Duodenal mucosa (tissue), 2 donors: ENCODE measurements around the gene GADL1.

Source experiments
- H3K27ac ChIP-seq: one replicate; pipeline ENCODE4 v1.7.0; 2013; ENCODE audit warnings: low read depth, low read length
- H3K27me3 ChIP-seq, 2 donors: one replicate each; pipeline ENCODE4 v1.7.0; 2013; ENCODE audit warnings: low read length in 2 of 2, control low read depth in 1 of 2; ENCODE audit not compliant: insufficient read depth in 2 of 2, control insufficient read depth in 1 of 2
- H3K36me3 ChIP-seq, 2 donors: one replicate each; pipeline ENCODE4 v1.7.0; 2013; ENCODE audit warnings: low read length in 2 of 2, control low read depth in 1 of 2; ENCODE audit not compliant: insufficient read depth in 2 of 2, control insufficient read depth in 1 of 2
- H3K4me1 ChIP-seq, 2 donors: one replicate each; pipeline ENCODE4 v1.7.0; 2013; ENCODE audit warnings: low read length in 2 of 2, control low read depth in 1 of 2; ENCODE audit not compliant: insufficient read depth in 2 of 2, control insufficient read depth in 1 of 2
- H3K4me3 ChIP-seq, 2 donors: one replicate each; pipeline ENCODE4 v1.7.0; 2013; ENCODE audit warnings: low read length in 2 of 2, low read depth in 1 of 2
- H3K9ac ChIP-seq, 2 donors: one replicate each; pipeline ENCODE4 v1.7.0; 2013; ENCODE audit warnings: low read length in 2 of 2, low read depth in 1 of 2
- H3K9me3 ChIP-seq, 2 donors: one replicate each; pipeline ENCODE4 v1.7.0; 2013; ENCODE audit warnings: low read length in 2 of 2, control low read depth in 1 of 2; ENCODE audit not compliant: control insufficient read depth in 1 of 2

GADL1 gene

DNA sequence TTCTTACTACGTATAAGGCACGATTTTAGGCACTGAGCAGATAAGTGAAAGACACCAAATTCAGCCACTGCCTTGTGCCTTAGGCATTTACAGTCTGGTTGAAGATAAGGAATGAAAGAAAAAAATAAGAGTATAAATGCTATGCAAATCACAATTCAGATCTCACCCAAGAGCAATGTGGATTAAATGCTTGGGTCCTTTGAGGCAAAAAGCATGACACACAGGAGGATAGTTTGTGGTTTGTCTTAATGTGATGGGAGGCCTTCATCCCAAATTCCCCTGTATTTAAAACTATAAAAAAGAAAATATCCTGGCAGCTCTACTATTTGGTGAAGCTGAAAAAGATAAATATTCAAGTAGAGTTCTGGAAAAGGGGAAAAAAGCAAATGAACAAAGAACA, 208.3 kb downstream of the GADL1 start:
- no peaks in the 10 kb centered on the region for H3K27me3 ChIP-seq
- H3K36me3 ChIP-seq: peaks cover 8 to 20% of the 10 kb centered on the region in 2 donors
- H3K4me3 ChIP-seq: no peak overlapping the region
- H3K27ac ChIP-seq: no peak overlapping the region
- no peak overlapping the region for H3K9ac ChIP-seq
- peaks cover 33 to 61% of the 10 kb centered on the region in 2 donors for H3K4me1 ChIP-seq
- H3K9me3 ChIP-seq: no peaks in the 10 kb centered on the region

DNA sequence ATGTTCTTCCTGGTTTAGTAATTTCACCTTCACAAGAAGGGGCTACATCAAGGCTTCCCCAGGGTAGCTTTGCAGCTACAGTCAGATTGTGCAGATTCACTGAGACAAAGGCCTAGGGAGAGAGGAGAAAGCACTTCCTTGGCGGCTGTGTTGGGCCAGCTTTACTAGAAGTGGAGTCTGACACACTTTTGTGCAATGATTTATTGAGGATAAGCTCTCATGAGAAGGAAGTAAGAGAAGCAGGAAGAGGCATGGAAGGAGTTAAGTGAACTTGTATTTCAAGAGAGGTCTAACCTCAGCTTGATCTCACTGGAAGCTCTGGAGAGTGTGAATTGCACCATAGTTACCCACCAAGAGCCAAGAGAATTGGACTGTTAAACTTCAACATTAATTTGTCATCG, 209.2 kb downstream of the GADL1 start:
- no peak overlapping the region for H3K27ac ChIP-seq
- H3K9ac ChIP-seq: no peak overlapping the region
- H3K4me1 ChIP-seq: peaks cover 29 to 59% of the 10 kb centered on the region in 2 donors
- H3K36me3 ChIP-seq: peaks cover 1 to 12% of the 10 kb centered on the region in 2 donors
- no peak overlapping the region for H3K4me3 ChIP-seq
- no peaks in the 10 kb centered on the region for H3K27me3 ChIP-seq
- H3K9me3 ChIP-seq: no peaks in the 10 kb centered on the region

DNA sequence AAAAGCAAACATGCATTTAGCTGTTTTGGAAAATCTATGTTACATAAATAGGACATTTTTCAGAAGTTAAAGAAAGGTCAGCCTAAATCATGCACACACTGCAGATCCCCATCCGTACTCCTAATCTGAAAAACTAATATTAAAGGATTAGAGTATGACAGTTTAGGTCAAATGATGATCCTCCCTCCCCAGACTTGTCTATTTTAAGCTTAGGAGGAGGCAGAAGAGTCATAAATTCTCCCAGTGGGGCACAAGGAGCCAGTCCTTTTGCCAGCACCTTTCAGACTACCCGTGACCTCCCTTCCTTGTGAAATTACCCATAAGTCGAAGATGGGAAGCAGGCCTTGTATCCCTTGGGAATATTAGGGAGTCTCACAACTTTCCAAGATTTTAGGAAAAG, 210.1 kb downstream of the GADL1 start:
- Histone ChIP-seq H3K27me3 (no peaks in the 10 kb centered on the region), H3K36me3 (peaks cover 2 to 10% of the 10 kb centered on the region in 2 donors), H3K4me1 (peaks cover 20 to 50% of the 10 kb centered on the region in 2 donors), H3K9me3 (no peaks in the 10 kb centered on the region), H3K4me3 (no peak overlapping the region), H3K27ac (no peak overlapping the region), H3K9ac (no peak overlapping the region)

DNA sequence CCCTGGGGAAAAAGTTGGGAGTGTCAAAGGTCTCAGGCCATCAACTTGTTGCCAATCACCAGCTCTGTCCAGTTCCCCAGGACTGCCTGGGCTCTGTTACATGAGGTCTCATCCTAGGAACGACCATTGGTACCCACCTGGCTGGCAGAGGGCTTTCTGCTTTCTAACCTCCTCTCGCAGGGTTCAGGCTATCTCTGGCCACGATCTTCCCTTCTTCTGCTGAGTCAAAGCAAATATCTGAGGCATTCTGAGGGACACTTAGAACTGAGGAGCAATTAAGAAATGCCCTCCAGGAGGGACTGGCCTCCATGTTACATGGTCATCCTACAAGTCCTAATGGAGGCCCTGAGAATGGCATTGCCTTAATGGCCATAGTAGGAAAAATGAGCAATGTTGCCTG, 210.7 kb downstream of the GADL1 start:
- Histone ChIP-seq H3K9me3 (no peaks in the 10 kb centered on the region), H3K27ac (no peak overlapping the region), H3K36me3 (peaks cover 8 to 16% of the 10 kb centered on the region in 2 donors), H3K4me1 (peaks cover 14 to 44% of the 10 kb centered on the region in 2 donors), H3K9ac (no peak overlapping the region), H3K4me3 (no peak overlapping the region), H3K27me3 (no peaks in the 10 kb centered on the region)

DNA sequence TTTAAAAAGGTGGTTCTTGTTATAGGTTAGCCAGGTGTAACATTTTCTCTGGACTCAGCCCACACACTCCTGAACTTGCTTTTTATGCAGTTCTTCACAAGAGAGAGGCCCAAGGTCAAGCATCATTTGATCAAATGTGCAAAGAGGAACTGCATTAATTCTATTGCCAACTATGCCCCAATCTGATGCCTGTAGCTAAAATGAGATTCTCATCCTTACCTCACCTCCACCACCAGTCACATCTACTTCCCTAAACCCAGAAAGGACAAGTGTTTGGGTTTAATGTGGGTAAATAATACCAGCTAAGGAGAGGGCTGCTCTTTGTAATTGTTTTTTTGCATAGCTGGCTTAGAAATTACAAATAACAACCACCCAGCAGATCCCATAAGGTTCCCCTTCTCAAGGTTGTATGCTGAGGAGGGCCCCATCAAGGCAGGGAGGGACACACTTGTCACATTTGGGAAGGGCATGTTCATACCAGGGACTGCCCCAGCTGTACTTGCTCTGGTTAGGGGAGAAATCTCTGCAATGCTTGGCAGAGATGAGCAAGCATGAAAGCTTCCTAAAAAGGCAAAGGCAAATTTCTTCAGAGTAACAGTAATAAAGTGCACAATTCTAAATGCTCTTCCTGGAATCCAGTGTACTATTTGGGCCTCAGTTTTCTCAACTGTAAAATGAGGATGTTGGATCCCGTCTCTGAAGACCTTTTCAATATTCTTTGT, 211.9 kb downstream of the GADL1 start:
- Histone ChIP-seq H3K4me1 (peaks cover 5 to 35% of the 10 kb centered on the region in 2 donors), H3K36me3 (peaks cover 8 to 18% of the 10 kb centered on the region in 2 donors), H3K27ac (no peak overlapping the region), H3K9me3 (no peaks in the 10 kb centered on the region), H3K4me3 (no peak overlapping the region), H3K27me3 (no peaks in the 10 kb centered on the region), H3K9ac (no peak overlapping the region)

DNA sequence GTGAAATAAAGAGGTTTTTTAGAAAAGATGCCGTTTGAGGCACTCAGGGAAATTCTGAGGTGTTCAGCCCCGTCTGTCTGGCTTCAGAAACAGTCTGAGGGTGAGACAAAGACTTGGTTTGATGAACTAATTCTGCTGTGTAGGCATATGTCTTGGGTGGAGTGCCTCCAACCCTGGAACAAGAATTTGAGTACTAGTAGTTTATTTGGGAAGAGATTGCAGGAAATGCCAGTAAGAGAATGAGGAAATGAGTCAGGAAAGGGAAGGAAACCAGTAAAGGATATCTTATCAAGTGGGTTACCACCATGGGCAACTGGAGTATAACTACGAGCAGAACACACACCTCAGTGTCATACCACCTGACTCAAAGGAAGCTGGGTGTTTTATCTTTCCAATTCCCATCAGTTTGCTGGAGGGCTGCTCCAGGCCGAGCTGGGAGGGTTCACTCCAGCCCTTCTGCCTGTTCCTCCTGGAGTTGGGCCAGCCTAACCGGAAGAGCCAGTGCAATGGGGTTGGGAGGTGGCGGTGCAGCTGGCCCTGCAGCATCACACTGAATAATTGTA, 212.7 kb downstream of the GADL1 start:
- H3K36me3 ChIP-seq: peaks cover 11 to 25% of the 10 kb centered on the region in 2 donors
- no peak overlapping the region for H3K27ac ChIP-seq
- H3K9me3 ChIP-seq: no peaks in the 10 kb centered on the region
- H3K9ac ChIP-seq: no peak overlapping the region
- no peak overlapping the region for H3K4me3 ChIP-seq
- H3K27me3 ChIP-seq: no peaks in the 10 kb centered on the region
- peaks cover 5 to 32% of the 10 kb centered on the region in 2 donors for H3K4me1 ChIP-seq

DNA sequence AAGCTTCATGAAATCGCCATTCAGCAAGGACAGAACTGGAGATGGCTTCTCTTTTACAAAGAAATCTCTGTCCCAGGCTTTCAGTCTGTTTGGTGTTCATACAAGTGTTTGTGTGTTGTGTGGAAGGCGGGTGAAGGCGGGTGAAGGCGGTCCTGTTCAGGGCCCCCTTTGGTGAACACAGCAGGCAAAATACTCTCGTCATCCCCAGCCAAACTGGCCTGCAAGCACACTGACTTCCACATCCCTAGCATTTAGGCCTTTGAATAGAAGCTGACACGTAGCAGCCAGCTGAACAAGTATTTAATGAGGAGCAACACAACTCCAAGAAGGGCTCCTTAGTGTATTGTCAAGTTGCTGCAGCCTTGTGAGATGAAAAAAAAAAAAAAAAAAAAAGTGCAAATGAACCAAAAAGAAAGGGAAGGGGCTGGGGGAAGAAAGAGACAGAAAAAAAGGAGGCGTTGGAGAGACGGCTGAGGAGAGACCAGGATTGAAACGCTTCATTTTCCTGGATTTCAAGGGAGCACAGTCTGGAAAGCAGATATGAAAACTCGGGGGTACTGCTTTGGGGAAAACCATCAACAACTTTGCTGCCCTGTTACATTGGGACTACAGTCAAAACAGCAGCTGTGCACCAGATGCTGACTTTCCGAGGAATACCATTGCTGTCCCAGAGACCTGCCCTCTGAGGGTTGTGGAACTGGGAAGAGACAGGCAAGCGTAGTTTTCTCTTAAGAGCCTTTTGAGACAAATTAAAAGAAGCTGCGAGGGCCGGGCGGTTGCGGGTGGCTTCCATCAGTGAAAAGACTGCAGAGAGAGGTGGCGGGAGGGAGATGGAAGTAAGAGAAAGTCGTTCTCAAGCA, 213.4 kb downstream of the GADL1 start:
- peaks cover 12 to 27% of the 10 kb centered on the region in 2 donors for H3K36me3 ChIP-seq
- H3K27ac ChIP-seq: no peak overlapping the region
- no peak overlapping the region for H3K4me3 ChIP-seq
- H3K9ac ChIP-seq: no peak overlapping the region
- peaks cover 5 to 29% of the 10 kb centered on the region in 2 donors for H3K4me1 ChIP-seq
- no peaks in the 10 kb centered on the region for H3K27me3 ChIP-seq
- H3K9me3 ChIP-seq: no peaks in the 10 kb centered on the region

DNA sequence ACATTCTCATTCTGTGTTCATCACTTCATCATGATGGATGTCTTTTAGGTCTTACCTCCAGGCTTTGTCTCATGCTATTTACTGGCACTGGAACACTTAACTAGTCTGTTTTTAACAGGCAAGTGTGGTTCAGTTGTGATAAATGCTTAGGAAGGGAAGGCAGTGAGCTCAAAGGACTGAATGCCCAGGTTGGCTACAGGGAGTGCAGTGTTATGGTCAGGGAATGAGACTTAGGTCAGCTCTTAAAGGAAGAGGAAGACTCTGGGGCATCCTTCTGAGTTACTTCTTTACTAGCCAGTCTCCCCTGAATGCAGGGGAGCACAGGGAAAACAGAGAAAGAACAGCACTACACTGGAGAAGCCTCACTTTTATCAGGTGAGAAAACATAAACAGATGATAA, 215.4 kb downstream of the GADL1 start:
- no peak overlapping the region for H3K27ac ChIP-seq
- no peak overlapping the region for H3K4me3 ChIP-seq
- no peaks in the 10 kb centered on the region for H3K9me3 ChIP-seq
- H3K27me3 ChIP-seq: no peaks in the 10 kb centered on the region
- H3K4me1 ChIP-seq: peaks cover 5 to 16% of the 10 kb centered on the region in 2 donors
- no peak overlapping the region for H3K9ac ChIP-seq
- H3K36me3 ChIP-seq: peaks cover 26 to 43% of the 10 kb centered on the region in 2 donors

DNA sequence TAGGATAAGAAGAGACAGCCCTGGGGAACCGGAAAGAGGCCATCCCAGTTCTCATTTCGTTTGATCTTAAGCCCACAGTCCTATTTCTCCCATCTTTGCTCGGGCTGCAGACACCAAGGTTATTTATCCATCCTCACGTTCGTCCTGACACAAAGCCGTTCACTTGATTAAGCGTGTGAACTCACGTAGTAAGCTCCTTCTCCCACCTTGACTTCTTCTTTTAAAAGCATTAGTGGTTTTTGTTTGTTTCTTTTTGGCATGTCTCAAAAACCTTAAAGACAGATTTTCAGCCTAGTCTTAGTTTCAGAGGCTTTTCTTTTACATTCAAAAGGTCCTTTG, 217.1 kb downstream of the GADL1 start:
- Histone ChIP-seq H3K36me3 (peaks cover 35 to 50% of the 10 kb centered on the region in 2 donors), H3K9ac (no peak overlapping the region), H3K27me3 (no peaks in the 10 kb centered on the region), H3K4me1 (peaks cover 5 to 12% of the 10 kb centered on the region in 2 donors), H3K27ac (no peak overlapping the region), H3K4me3 (no peak overlapping the region), H3K9me3 (no peaks in the 10 kb centered on the region)
